ENCODE results near the gene ZNF319.

ZNF319 gene

DNA sequence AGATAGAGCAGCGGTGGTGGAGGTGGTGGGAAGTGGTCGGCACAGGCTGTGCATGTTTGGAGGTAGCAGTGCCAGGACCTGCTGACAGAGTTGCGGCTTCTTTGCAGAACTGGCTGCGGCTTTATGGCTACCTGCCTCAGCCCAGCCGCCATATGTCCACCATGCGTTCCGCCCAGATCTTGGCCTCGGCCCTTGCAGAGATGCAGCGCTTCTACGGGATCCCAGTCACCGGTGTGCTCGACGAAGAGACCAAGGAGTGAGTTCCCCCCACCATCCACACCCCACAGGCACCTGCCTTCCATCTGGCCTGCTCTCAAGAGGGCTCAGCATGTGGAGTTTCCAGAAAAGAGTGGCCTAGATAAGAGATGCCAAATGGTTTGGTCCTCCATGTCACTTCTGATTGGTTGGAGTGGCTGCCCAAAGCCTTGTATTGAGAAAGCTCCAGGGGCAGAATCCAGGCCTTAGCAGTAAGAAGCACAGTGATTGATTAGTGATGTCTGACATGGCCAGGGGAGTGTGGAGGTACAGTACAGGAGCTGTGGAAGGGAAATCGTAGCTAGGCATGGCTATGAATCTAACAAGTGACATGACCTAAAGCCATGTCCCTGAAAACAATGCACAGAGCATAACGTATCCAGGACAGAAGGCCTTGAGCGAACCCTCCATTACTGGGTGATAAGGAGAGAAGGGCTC lies 37.0 kb upstream of the ZNF319 start:
- no peak for DNase-seq (ENCODE audit: low read depth)

DNA sequence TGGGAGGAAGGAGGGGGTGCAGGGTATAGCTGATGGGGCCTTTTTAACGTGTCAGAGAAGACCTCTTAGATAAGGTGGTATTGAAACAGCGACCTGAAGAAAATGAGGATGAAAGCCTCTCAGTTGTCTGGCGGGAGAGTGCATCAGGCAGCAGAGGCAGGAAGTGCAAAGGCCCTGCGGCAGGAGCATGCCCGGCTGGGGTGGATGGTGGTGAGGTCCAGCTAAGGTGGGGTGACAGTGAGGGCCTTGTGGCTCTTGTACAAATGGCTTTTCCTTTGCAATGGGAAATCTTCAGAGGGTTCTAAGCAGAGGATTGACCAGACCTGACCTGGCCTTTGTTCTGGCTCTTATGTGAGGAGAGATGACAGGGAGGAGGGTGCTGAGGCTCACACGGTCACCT lies 36.5 kb upstream of the ZNF319 start:
- DNase-seq (ENCODE audit: low read depth) = no peak

DNA sequence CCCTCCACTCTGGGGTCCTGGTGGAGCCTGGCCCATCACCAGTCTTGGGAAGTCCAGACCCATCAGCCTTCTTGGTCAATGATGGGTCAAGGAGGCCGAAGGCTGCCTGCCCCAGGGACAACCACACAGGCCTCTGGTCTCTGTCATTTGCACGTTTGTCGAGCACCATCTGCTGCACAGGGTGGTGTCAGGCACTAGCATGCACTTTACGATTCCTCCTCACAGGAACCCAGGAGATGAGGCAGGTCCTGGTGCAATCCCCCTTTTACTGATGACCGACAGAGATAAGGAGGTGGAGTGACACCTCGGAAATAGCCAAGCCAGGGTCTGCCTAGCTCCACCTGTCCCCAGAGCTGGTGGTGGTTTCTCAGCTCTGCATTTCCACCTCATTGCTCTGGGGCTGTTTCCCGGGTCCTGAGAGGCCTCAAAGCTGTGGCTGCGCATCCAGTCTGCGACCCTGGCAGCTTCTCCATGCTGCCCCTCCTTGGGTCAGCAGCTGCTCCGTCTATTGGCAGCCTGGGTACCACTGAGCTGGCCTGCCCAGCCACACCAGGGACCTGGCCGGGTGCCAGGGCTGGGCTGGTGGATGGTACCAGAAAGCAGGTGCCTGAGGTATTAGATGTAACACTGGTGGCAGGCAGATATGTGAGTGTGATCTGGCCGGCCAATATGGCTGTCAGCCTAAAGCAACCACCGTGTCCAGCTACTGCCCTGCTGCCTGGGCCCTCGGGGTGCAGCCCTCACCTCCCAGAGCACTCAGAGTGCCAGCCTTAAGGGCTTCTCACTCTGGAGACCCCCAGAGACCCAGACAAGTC lies 35.1 kb upstream of the ZNF319 start:
- DNase-seq (ENCODE audit: low read depth) = no peak

DNA sequence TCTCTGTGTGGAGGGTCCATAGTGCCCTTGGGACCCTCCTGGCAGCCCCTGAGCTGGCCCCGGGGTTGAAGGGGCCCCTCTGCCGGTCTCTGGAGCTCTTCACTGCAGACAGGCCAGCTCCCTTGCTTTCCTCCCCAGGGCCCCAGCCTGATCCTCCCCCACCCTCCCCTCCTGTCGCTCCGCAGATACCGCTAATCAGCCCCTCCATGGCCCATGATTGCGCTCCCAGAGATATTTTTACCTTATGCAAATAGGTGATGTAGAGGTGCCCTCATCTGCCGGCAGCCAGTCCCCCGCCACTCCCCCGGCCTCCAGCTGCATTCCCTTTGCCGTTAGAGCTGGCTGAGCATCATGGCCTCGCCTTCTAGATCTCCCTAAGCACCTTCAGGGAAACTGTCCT lies 34.3 kb upstream of the ZNF319 start:
- DNase-seq (ENCODE audit: low read depth) = no peak

DNA sequence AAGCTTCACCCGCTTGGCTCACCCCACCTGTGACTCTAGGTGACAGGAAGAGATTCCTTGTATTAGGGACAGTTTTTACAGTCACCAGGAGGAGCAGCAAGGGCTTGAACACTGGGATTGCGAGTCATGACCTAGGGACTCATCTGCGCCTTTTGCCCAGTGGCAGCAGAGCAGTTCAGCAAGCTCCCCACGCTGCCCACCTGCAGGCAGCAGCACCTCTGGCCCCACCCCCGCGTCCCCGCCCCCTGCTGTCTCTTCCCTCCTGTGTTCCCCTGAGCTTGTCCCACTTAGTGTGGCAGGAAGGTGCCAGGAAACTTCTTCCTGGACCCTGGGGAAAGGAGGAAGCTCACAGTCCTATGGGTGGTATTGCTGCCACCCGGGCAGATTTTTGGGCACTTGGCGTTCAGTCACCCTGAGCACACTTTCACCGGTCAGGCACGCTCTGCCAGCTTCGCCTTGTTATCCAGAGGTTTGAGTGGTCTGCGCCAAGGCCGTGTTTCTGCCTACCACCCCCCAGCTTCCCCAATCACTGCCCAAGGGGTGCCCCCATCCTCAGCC lies 33.7 kb upstream of the ZNF319 start:
- no peak for DNase-seq (ENCODE audit: low read depth)

DNA sequence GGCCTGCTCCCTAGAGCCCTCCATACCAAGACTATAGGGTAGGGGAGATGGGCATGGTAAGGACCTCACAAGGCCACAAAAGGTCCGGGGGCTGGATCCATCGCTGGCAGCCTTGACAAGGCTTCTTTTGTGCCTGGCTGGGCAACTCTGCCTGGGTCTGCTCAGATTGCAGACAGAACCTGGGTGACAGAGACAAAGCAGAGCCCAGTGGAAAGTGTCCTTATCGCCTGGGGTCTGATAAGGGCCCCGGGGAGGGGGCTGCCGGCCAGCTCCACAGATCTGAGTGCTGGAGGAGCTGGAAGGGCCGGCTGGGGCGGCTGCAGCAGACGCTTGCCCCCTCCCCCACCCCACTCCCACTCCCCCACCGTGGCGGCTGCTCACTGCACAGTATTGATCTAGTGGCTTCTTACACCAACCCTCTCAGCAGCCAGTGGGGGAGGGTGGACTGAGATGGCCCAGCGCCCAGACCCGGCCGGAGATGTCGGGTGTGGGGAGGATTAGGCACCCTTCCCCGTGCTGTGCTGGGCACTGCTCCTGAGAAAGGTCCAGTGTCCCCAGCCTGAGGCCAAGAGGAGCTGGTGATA lies 32.3 kb upstream of the ZNF319 start:
- DNase-seq (ENCODE audit: low read depth) = no peak

DNA sequence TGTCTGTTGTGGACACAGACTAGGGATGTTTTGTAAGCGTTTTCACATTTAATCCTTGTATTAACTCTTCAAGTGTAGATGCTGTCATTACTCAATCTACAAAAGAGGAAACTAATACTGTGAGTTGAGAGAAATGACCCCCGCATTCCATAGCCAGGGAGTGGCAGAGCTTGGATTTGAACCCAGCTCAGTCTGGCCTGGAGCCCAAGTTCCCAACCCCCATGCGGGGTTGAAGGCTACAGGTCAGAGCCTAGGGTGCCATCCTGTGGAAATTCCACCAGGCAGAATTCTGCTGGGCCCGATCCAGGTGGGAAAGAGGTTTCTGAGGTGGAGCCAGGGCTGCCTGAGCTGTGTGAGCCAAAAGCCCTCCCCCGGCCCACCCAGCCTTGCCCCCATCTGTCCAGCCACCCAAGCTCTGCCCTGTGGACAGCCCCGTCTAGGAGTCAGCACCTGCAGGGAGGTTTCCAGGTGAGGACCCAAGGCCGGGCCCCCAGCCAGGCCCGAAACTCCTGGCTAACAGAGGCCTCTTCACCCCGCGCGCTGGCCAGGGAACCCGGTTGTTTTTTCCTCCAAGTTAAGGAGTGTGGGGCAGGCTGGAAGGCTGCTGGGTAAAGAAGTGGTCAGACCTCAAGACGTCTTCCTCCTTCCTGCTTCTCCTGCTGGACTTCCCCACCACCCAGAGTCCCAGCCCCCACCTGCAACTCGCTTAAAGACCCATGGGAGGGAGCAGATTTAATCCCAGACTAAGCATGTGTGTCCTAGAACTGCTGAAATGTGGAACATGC lies 30.7 kb upstream of the ZNF319 start:
- DNase-seq (ENCODE audit: low read depth) = no peak

DNA sequence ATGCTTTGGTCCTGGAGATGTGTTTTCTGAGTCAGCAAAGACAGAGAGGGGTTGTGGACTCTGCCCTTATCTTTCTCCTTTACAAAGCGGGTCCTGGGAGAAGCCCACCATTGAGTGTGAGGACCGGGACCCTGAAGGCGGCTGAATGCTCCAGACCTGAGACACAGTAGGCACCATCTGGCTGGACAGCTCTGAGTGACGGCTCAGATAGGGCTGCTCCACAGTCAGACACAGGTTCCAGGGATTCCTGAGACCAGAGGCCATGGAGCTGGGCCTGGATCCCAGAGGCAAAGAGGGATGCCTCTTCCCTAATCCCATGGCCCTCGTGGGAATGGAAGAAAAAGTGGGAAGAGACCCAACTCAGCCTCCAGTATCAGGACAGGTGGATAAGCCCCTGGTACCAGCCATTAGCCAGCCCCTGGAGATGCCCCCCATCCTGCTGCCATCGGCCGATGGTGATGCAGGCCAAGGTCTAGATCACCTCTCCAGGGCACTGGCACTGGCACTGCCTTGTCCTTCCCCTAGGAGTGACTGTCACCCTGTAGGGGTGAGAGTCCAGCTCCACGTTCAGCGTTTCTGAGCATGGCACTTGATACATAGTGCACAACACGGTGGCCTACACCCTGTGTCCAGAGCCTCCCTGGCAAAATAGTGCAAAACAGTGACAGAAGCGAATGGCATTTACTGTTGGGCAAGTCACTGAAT lies 29.8 kb upstream of the ZNF319 start:
- no peak for DNase-seq (ENCODE audit: low read depth)

DNA sequence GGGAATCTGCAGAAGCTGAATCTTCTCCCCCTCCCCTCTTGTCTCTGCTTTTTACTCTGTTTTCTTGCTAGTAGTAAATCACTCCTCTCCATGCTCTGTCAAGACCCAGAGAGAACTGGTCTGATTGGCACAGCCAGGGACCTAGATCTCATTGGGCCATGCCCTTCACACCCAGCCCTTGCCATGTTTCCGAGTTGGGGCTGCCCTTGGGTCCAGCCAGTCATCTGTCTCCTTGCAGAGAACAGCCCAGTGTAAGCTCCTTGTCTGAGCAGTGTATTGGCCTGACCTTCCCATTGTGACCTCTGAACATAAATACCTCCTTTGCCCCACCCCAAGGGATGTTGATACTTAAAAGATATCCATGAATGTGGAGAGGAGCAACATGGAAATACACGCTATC lies 28.9 kb upstream of the ZNF319 start:
- no peak for DNase-seq (ENCODE audit: low read depth)

DNA sequence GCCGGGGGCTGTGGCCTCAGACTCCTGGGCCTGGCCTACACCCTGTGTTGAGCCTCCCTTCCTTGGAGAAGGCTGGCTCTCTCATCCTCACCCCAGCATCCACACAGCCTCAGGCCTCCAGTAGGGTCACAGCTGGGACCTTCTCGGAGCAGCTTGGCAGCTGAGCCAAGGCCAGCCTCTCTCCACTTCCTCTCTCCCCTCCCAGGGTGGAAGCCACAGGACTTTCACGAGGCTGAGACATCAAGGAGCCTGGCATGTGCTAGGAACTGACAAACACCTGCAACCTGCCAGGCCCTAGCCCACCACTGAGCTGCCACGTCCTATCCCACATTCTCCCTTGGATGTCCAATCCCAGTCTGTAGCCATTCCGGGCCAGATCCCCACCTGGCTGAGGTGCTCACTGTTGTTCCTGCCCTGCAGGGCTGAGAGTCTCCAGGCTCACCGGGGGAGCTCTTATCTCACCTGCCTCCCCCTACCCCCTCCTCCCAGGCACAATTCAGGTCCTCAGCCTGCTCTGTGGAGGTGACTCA lies 28.1 kb upstream of the ZNF319 start:
- DNase-seq (ENCODE audit: low read depth) = no peak

DNA sequence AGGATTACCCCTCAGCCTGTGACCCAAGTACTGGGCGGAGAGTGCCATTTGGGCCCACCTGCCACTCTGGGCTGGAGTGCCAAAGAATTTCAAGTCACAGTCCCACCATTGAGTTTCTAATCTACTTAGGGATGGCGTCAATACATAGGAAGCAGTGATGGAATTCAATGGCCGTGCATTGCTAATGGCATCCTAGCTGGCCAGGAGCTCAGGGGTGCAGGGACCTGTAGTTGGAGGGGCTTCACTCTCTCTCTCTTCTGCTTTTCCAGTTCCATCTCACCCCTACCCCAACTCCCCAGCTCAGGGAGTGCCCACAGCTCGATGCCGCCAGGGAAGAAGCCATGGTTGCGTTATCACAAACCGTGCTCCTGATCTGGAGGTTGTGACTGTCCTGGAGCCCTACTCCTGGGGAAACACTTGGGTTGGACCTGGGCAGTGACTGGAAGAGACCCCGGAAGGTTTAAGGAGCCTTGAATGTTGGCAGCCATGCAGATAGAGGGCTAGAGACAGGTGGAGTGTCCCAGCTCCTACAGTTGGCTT lies 27.5 kb upstream of the ZNF319 start:
- no peak for DNase-seq (ENCODE audit: low read depth)

DNA sequence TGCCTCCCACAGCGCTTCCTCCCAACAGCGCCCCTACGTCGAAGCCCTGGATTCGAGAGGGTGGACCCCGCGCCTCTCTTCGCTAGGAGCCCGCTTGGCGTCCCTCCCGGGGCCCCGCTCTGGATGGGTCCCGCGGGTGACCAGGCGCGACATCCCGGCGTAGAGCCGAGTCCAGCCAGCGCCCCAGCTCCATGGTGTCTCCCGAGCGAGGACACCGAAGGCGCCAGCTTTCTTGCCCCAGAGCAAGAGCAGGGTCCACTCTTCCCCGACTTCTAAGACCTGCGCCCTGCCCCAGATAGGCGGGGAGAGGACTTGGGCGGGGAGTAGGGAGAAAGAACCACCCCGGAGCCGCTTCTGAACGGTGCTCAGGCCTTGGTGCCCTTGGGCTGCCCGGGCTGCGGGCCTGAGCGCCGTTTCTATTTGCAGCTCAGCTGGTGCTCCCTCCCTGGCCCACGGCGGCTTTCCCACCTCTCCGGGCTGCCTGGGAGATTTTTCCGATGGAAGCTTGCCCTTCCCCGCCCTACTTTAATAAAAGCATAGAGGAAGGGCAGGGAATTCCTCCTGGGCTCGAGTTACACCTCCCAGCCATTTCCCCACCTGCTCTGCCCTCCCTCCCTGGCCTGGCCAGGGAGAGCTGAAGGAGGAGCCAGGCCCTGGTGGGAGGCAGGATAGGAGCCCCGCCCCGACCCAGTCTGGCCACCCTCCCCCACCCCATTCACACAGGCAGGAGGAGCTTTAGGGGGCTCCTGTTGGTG lies 26.9 kb upstream of the ZNF319 start:
- DNase-seq (ENCODE audit: low read depth) = no peak

DNA sequence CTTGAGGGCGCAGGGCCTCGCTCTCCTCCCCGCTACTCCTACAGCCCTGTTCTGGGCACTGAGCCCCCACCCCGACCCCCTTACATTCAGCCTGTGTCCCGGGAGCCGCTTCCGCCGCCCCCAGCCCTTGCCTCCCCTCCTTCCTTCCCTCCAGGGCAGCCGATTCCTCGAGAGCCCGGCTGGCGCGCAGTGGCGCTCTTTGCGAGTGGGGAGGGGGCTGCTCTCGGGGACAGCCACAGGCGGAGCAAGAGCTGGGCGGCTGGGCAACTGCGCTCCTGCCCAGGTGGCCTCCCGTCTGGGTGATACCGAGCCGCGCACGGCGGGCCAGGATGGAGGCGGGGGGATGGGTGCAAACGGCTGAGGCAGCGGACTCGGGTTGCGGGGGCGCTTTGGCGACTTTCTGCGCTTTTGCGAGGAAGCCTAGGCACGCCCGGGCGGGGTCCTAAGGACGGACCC lies 26.3 kb upstream of the ZNF319 start:
- no peak for DNase-seq (ENCODE audit: low read depth)

DNA sequence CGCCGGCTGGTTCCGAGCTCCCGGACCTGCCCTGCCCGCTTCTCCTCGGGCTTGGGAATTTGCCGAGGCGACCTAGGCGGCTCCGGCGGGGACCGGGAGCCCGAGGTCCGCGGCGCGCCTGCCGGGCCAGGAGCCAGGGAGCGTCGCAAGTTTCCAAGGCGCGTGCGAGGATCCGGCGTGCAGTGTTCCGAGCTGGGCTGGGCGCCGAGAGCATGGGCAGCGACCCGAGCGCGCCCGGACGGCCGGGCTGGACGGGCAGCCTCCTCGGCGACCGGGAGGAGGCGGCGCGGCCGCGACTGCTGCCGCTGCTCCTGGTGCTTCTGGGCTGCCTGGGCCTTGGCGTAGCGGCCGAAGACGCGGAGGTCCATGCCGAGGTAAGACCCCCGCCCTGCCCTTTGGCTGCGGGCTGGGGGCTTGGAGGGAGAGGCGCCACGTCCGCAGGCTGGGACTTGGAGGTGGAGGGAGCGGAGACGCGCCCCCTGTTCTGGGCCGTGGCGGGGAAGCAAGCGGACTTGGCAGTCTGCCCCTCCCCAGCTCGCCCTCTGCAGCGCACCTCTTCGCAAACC lies 25.8 kb upstream of the ZNF319 start:
- no peak for DNase-seq (ENCODE audit: low read depth)

DNA sequence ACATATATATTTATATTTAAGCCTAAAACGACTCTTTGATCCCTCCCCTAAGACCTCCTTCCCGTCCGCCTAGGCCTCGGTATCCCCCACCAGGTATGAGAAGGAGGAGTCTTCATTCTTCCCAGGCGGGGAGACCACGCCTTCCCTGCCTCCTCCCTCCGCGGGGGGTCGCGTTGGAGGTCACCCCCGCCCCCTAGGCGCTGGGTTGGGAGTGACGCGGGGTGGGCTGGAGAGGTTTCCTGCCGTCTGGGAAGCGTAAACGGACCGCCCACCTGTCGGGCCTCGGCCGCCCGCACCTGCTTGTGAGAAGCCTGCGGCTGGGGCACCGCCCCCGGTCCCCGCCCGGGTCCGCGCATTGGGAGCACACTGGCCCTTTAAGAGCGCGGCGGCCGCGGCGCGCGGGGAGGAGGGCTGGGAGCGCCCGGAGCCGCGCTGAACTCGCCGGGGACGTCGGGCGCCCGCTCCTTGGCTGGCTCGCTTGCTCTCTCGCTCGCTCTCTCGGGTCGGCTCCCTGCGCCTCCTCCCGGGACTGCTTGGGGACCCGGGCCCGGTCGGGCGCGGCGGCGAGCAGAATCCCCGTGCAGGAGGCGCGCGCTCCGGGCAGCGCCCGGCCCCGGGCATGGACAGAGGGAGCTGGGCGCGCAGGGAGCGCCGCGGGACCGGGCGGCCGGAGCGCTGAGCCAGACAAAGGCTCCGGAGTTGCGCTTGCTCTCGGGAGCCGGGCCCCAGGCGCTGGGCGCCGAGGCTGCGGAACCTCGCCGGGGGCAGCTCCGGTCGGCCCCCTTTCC lies 25.1 kb upstream of the ZNF319 start, which contains the start of gene MMP15:
MMP15 (plus strand) TSS at position 404 of the 788 bp plus-strand sequence. CDS start 597 bp downstream, outside the sequence.
- DNase-seq (ENCODE audit: low read depth) = peak; percentile 30

DNA sequence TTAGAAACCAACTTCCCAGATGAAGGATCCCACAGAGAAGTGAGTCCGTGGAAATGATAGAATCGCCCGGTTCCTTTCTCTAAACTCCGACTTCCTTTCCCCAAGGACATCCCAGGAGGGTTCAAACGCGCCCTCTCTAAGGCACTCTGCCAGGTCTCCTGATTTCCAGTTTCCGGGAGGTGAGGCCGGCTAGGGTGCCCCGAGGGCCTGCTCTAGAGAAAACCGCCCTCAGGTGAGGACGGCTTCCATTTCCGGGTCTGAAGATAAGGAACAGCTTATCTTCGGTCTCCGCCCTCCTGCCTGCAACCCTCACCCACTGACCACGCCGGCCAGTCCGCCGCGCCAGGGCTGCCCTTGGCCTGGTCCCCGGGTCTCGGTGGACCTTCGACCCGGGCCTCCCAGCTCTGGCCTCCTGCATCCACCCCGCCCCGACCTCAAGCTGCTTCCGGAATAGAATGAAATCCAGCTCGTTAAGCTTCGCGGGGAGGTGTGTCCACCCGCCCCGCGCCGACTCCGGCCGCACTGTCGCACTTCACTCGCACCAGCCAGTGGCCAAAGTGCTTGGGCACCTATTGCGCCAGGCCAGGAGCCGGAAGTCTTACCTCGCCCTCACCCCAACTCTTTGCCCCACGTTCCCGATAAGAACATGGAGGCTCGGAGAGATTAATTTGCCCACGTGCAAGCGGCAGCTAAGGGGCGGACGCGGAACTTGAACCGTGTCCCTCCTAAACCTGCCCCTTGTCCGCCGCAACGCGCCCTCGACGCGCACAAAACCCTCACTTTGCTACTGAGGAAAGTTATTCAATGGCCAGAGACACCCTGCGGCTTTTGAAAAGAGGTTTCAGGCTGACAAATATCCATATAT lies 24.2 kb upstream of the ZNF319 start:
- DNase-seq (ENCODE audit: low read depth) = no peak

DNA sequence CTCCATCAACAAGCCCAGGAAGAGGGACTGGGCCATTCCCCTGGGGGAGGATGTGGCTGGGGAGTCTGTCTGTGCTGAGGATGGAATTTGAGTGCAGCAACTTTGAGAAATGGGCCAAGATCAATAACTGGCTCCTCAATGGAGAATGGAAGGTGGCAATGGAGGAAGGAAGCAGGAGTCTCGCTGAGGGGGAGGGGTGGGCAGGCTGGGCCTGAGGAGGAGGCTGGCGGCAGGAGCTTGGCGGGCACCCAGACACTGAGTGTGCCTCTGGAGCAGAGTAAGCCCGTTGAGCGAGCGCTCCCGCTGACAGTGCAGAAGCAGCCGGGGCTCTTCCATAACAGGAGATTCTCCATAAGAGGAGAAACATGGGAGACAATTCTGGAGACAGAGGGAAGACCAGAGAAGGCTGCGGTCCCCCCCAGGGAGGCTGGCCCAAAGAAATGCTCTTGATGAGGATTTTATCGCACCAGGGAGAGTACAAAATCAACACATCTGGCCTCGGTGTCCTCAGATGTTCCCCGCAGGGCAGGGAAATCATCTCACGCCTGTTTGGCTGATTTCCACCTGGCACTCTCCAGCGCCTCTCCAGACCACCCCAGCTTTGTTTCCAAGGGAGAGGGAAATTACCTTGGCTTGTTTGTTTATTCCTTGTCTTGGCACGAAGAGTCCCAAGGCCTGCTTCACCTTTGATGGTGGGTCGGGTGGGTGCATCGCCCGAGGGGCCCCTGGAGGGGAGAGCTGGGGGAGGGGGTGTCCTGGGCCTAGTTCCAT lies 22.3 kb upstream of the ZNF319 start:
- DNase-seq (ENCODE audit: low read depth) = no peak
